Natural killer cell (primary cell): ENCODE data around the gene MAD1L1. TPM values are rescaled to one million over a fixed set of nuclear protein-coding genes. Genes with fewer than 3 reads are reported as not detected.

Experiments used
- ATAC-seq, 3 donors: fragments of 150-1000 bp in 2 of 3; fragments of 200-7000 bp in 1 of 3; cut with Tn5 transposase; 1 replicate in 1 of 3; 2 replicates in 2 of 3; pipeline ENCODE4 v1.10.0; 2021; ENCODE audit warnings: mild to moderate bottlenecking in 2 of 3, moderate library complexity in 2 of 3
- DNase-seq, 2 donors: peaks; one replicate each; pipeline versions ENCODE4 v3.0.0 to v3.0.0-alpha.2; 2013 to 2021; ENCODE audit warnings: mixed read lengths in 1 of 2
- H3K27ac ChIP-seq: one replicate; pipeline ENCODE4 v1.5.1; 2013; ENCODE audit warnings: mild to moderate bottlenecking, low read length
- H3K27me3 ChIP-seq: one replicate; pipeline ENCODE4 v1.6.1; 2013; ENCODE audit warnings: low read length; ENCODE audit not compliant: control insufficient read depth, insufficient read depth
- H3K36me3 ChIP-seq: one replicate; pipeline ENCODE4 v1.6.1; 2013; ENCODE audit warnings: low read length; ENCODE audit not compliant: control insufficient read depth, insufficient read depth
- H3K4me1 ChIP-seq: one replicate; pipeline ENCODE4 v1.6.1; 2013; ENCODE audit warnings: low read length; ENCODE audit not compliant: control insufficient read depth, insufficient read depth
- H3K4me3 ChIP-seq: one replicate; pipeline ENCODE4 v1.5.1; 2013; ENCODE audit warnings: low read length
- H3K9me3 ChIP-seq: one replicate; pipeline ENCODE4 v1.6.1; 2013; ENCODE audit warnings: low read length; ENCODE audit not compliant: control insufficient read depth, insufficient read depth
- H3K27ac Mint-ChIP-seq, 2 donors: one replicate each; pipeline ENCODE4 v1.8.0; 2022; ENCODE audit warnings: mild to moderate bottlenecking in 2 of 2, mixed read lengths in 2 of 2, moderate library complexity in 1 of 2
- H3K27me3 Mint-ChIP-seq, 2 donors: one replicate each; pipeline ENCODE4 v1.8.0; 2022; ENCODE audit warnings: low read depth in 2 of 2, mixed read lengths in 2 of 2
- H3K36me3 Mint-ChIP-seq: one replicate; pipeline ENCODE4 v1.8.0; 2022; ENCODE audit warnings: mixed read lengths
- H3K4me1 Mint-ChIP-seq, 2 donors: one replicate each; pipeline ENCODE4 v1.8.0; 2022; ENCODE audit warnings: mixed read lengths in 2 of 2
- H3K4me3 Mint-ChIP-seq: one replicate; pipeline ENCODE4 v1.8.0; 2022; ENCODE audit warnings: mild to moderate bottlenecking, moderate library complexity, mixed read lengths
- H3K9me3 Mint-ChIP-seq, 2 donors: one replicate each; pipeline ENCODE4 v1.8.0; 2022; ENCODE audit warnings: mixed read lengths in 2 of 2
- WGBS: methylation state at CpG from one replicate; pipeline ENCODE4 v1.1.7; 2013; ENCODE audit warnings: missing lambda C conversion rate; ENCODE audit not compliant: insufficient coverage; 5-methylcytosine and 5-hydroxymethylcytosine counted together
- intact Hi-C: fragments of 100-400 bp; cut with micrococcal nuclease; formaldehyde crosslinking; loops from one replicate; pipeline ENCODE4 v1.14.2; 2022
- total RNA-seq, 4 donors: library from RNA; stranded (reverse); fragments of 120-200 nt in 1 of 4; gene quantifications; one replicate each; pipeline versions ENCODE4 v1.2.3 to v1.2.4, GENCODE V29; 2013 to 2022
- TF ChIP-seq, protein P1 (sequence below): fragments of 200-600 bp; IDR thresholded peaks from one replicate; pipeline ENCODE4 v1.8.0; 2022; ENCODE audit warnings: antibody characterized with exemption

The MAD1L1 gene
- total RNA-seq, 3 donors from 2014 or later (not counting 1 experiment from before 2014, with no cell fraction given) = 53.6 to 81.2 (median 77.4) TPM

DNA sequence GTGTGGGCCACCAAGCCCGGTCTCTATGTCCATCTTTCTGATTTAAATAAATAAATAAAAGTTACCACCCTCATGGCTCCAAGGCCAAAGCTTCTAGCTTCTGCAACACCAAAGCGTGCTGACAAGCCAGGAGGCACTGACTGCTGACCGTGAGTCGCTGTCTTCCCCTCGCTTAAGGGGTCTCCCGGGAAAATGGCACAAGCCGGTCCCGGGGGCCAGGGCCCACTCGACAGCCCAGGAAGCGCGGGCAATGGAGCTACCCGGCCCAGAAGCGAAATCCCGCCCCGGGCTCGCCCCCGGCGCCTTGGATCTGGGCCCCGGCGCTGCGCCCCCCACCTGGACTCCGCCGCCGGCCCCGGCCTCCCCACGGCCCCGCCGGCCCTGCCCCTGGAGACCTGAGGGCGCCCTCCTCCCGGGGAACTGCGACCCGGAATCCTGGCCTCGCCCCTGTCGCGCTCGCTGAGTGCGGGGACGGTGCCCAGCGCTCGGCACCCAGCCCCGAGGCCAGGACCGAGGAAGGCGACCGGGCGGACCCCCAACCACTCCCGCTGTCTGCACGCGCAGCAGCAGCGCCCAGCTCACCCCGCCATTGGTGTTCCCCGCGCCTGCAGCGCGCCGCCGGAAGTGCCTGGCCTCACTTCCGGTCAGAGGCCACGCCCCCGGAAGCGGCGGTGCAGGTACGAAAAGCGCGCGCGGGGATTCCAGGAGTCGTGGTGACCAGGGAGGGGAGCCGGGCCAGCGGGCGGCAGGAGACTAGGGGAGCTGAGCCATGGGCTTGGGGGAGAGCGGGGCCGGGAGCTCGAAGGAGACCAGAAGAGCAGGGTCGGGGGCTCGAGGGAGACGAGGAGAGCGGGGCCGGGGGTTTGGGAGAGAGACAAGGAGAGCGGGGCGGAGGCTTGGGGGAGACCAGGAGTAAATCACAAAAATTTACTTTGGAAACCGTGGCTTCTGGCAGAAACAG, 9.1 kb upstream of the MAD1L1 start, which contains the start of the genes MRM2 and NUDT1:
Gene MRM2 (minus strand): TSS at position 626 of the 961 bp plus-strand sequence. CDS start 36 bp downstream, at position 590.
Gene NUDT1 (plus strand): TSS at position 647 of the 961 bp plus-strand sequence. CDS start 2,349 bp downstream, outside the sequence.
- Mint-ChIP-seq H3K27me3 (no peaks in the 10 kb centered on the region), H3K27ac (peak within 1 kb of the TSS; percentile 74 to 97), H3K4me1 (peaks cover 4 to 28% of the 10 kb centered on the region in 2 donors), H3K9me3 (no peaks in the 10 kb centered on the region), H3K36me3 (no peaks in the 10 kb centered on the region), H3K4me3 (peak within 1 kb of the TSS; percentile 95)
- Histone ChIP-seq H3K4me3 (peak within 1 kb of the TSS; percentile 96), H3K27me3 (no peaks in the 10 kb centered on the region), H3K27ac (peak within 1 kb of the TSS; percentile 68), H3K4me1 (peaks cover 59% of the 10 kb centered on the region), H3K36me3 (peaks cover 12% of the 10 kb centered on the region), H3K9me3 (no peaks in the 10 kb centered on the region)
- under 1% methylated on average over 81 of the region's 81 CpGs for WGBS
- ATAC-seq (peak; percentile 84 to 86 (median 84)), DNase-seq (peak; percentile 73 to 78)
- intact Hi-C loops = loop anchor here (10.0 kb wide), 2 partner anchors 223 to 667 kb away; partner anchors contain the start of gene PSMG3
- TF ChIP-seq, protein P1, sequence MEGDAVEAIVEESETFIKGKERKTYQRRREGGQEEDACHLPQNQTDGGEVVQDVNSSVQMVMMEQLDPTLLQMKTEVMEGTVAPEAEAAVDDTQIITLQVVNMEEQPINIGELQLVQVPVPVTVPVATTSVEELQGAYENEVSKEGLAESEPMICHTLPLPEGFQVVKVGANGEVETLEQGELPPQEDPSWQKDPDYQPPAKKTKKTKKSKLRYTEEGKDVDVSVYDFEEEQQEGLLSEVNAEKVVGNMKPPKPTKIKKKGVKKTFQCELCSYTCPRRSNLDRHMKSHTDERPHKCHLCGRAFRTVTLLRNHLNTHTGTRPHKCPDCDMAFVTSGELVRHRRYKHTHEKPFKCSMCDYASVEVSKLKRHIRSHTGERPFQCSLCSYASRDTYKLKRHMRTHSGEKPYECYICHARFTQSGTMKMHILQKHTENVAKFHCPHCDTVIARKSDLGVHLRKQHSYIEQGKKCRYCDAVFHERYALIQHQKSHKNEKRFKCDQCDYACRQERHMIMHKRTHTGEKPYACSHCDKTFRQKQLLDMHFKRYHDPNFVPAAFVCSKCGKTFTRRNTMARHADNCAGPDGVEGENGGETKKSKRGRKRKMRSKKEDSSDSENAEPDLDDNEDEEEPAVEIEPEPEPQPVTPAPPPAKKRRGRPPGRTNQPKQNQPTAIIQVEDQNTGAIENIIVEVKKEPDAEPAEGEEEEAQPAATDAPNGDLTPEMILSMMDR = no peak

DNA sequence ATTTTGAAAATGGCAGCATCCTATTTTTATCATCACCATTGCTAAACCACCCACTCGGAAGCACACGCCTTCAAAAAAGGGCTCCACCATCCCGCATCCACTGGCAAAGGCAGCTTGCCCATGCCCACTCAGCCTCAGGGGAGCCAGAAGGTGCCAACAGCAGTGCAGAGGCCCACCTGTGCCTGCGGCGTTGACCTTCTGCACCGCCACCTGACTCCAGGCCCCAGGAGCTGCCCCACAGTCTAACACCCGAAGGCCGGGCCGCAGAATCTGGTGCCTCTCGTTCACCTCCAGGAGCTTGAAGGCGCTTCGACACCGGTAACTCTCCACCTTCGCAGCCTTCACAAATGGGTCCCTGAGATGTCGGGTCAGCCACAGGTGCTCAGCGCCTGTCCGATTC, 6.5 kb upstream of the MAD1L1 start:
- H3K9me3 Mint-ChIP-seq = no peaks in the 10 kb centered on the region
- Histone ChIP-seq H3K27ac (no peak overlapping the region), H3K4me3 (no peak overlapping the region), H3K27me3 (no peaks in the 10 kb centered on the region), H3K9me3 (no peaks in the 10 kb centered on the region), H3K4me1 (peaks cover 45% of the 10 kb centered on the region), H3K36me3 (peaks cover 20% of the 10 kb centered on the region)
- intact Hi-C loops = no loop called here
- no peaks in the 10 kb centered on the region for H3K27me3 Mint-ChIP-seq
- TF ChIP-seq, protein P1 = no peak
- peaks cover 4 to 13% of the 10 kb centered on the region in 2 donors for H3K4me1 Mint-ChIP-seq
- no peak overlapping the region for H3K27ac Mint-ChIP-seq
- ATAC-seq (no peak), DNase-seq (no peak)
- no peak overlapping the region for H3K4me3 Mint-ChIP-seq
- WGBS = 97% methylated on average over 17 of the region's 17 CpGs
- no peaks in the 10 kb centered on the region for H3K36me3 Mint-ChIP-seq

DNA sequence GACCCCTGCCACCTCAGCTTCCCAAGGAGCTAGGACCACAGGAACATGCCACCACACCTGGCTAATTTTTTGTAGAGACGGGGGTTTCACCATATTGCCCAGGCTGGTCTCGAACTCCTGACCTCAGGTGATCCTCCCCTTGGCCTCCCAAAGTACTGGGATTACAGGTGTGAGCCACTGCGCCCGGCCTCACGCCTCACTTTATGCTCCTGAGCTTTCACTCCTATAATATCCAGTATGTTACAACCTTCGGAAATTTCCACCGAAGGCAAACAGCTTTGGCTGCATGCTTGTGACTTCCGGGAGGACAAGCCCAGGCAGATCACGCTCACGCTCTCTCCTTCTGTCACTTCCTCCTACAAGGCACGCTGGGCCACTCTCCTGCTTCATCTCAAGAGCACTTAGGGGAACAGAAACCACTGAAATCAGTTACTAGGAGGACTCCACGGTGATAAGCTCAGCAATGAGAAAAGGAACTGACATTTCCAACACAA, 4.4 kb upstream of the MAD1L1 start:
- 71% methylated on average over 12 of the region's 12 CpGs for WGBS
- Mint-ChIP-seq H3K4me1 (peaks cover 8 to 13% of the 10 kb centered on the region in 2 donors), H3K36me3 (no peaks in the 10 kb centered on the region), H3K9me3 (no peaks in the 10 kb centered on the region), H3K27ac (no peak overlapping the region), H3K4me3 (no peak overlapping the region), H3K27me3 (no peaks in the 10 kb centered on the region)
- H3K27me3 ChIP-seq = no peaks in the 10 kb centered on the region
- TF ChIP-seq, protein P1 = no peak
- ATAC-seq (no peak), DNase-seq (peak in 1 of 2 donors; percentile 20)
- H3K4me1 ChIP-seq = peaks cover 32% of the 10 kb centered on the region
- H3K27ac ChIP-seq = peak overlapping the region; percentile 80
- peaks cover 20% of the 10 kb centered on the region for H3K36me3 ChIP-seq
- H3K4me3 ChIP-seq = no peak overlapping the region
- intact Hi-C loops = no loop called here
- H3K9me3 ChIP-seq = no peaks in the 10 kb centered on the region
